Measurements from ENCODE around the gene MAP2K5. TPM values are rescaled to one million over a fixed set of nuclear protein-coding genes. Genes with fewer than 3 reads are reported as not detected.

The MAP2K5 gene
- total and polyA plus RNA-seq, 8 donors, result 1.8 to 94.6 (median 11.1) TPM

- Histone ChIP-seq H3K27ac (no peak overlapping the region), H3K27me3 (peaks cover 0 to 30% (median 0%) of the 10 kb centered on the region in 3 donors), H3K9me3 (no peaks in the 10 kb centered on the region), H3K4me1 (no peaks in the 10 kb centered on the region), H3K4me3 (no peak overlapping the region), H3K36me3 (peaks cover 3 to 49% (median 25%) of the 10 kb centered on the region in 4 donors)
- TF ChIP-seq EP300 (IDR thresholded peaks at IDR 0.05) (no peak), POLR2A (IDR thresholded peaks at IDR 0.05) (no peak), POLR2AphosphoS5 (IDR thresholded peaks at IDR 0.05) (no peak)
- TF ChIP-seq, protein P1, sequence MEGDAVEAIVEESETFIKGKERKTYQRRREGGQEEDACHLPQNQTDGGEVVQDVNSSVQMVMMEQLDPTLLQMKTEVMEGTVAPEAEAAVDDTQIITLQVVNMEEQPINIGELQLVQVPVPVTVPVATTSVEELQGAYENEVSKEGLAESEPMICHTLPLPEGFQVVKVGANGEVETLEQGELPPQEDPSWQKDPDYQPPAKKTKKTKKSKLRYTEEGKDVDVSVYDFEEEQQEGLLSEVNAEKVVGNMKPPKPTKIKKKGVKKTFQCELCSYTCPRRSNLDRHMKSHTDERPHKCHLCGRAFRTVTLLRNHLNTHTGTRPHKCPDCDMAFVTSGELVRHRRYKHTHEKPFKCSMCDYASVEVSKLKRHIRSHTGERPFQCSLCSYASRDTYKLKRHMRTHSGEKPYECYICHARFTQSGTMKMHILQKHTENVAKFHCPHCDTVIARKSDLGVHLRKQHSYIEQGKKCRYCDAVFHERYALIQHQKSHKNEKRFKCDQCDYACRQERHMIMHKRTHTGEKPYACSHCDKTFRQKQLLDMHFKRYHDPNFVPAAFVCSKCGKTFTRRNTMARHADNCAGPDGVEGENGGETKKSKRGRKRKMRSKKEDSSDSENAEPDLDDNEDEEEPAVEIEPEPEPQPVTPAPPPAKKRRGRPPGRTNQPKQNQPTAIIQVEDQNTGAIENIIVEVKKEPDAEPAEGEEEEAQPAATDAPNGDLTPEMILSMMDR (IDR thresholded peaks at IDR 0.05), result no peak
- intact Hi-C loops (cut with DNase I; ENCODE audit: low total_unique reads), result no loop called here
- 87 to 95% (median 93%) methylated on average over 7 of the region's 7 CpGs for WGBS, 5 donors
- DNase-seq, result no peak
Observed at GRCh38 chr15:67808821-67809220, 266.3 kb downstream of the MAP2K5 start.

DNA sequence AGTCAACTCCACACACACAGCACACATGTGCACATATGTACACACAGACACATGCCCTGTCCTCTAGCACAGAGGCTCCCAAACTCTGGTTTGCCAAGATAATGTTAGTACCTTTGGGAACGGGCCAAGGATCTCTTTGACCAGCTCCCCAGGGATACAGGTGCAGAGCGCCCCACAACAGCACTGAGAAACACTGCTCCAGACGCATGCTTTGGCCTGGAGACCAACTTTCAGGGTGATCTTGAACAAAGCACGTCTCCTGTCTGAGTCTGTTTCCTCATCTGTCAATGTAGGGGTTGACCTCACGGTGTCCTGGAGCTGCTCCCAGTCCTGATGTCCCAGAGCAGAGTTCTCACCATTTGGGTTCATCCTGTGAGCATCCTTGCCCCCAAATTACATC, 266.9 kb downstream of the MAP2K5 start:
- intact Hi-C loops (cut with DNase I; ENCODE audit: low total_unique reads), result no loop called here
- peaks cover 3 to 43% (median 25%) of the 10 kb centered on the region in 4 donors for H3K36me3 ChIP-seq
- no peak overlapping the region for H3K4me3 ChIP-seq
- no peaks in the 10 kb centered on the region for H3K9me3 ChIP-seq
- DNase-seq, result no peak
- no peaks in the 10 kb centered on the region for H3K4me1 ChIP-seq
- WGBS, 5 donors, result 87 to 97% (median 93%) methylated on average over 5 of the region's 5 CpGs
- no peak overlapping the region for H3K27ac ChIP-seq
- H3K27me3 ChIP-seq, result peaks cover 0 to 30% (median 0%) of the 10 kb centered on the region in 3 donors
- TF ChIP-seq EP300 (IDR thresholded peaks at IDR 0.05) (no peak), POLR2A (IDR thresholded peaks at IDR 0.05) (no peak), POLR2AphosphoS5 (IDR thresholded peaks at IDR 0.05) (no peak)
- TF ChIP-seq, protein P1 (IDR thresholded peaks at IDR 0.05), result no peak

DNA sequence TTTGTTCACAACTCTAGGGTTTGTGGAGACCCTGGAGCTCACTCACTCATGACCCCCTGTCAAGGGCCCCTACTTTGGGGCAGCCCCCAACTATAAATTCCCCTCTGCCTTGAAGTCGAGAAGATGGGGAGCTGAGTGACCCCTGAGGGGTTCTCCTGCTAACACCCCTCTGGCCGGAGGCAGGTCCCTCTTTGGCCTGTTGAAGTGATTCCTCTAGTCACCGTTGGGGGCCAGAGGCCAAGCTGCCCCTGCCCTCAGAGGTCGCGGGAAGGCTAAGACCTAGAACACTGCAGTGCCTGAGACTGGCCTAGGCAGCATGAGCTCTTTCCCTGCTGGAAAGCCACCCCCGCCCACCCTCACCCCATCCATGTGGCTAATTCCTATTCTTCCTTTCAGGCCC, 267.4 kb downstream of the MAP2K5 start:
- Histone ChIP-seq H3K27me3 (peaks cover 0 to 30% (median 0%) of the 10 kb centered on the region in 3 donors), H3K4me3 (no peak overlapping the region), H3K9me3 (peaks cover 0 to 2% (median 1%) of the 10 kb centered on the region in 4 donors), H3K36me3 (peaks cover 3 to 43% (median 25%) of the 10 kb centered on the region in 4 donors), H3K4me1 (no peaks in the 10 kb centered on the region), H3K27ac (no peak overlapping the region)
- DNase-seq, result no peak
- intact Hi-C loops (cut with DNase I; ENCODE audit: low total_unique reads), result no loop called here
- WGBS, 5 donors, result 83 to 98% (median 89%) methylated on average over 5 to 6 of the region's 6 CpGs
- TF ChIP-seq EP300 (IDR thresholded peaks at IDR 0.05) (no peak), POLR2A (IDR thresholded peaks at IDR 0.05) (no peak), POLR2AphosphoS5 (IDR thresholded peaks at IDR 0.05) (no peak)
- TF ChIP-seq, protein P1 (IDR thresholded peaks at IDR 0.05), result no peak

DNA sequence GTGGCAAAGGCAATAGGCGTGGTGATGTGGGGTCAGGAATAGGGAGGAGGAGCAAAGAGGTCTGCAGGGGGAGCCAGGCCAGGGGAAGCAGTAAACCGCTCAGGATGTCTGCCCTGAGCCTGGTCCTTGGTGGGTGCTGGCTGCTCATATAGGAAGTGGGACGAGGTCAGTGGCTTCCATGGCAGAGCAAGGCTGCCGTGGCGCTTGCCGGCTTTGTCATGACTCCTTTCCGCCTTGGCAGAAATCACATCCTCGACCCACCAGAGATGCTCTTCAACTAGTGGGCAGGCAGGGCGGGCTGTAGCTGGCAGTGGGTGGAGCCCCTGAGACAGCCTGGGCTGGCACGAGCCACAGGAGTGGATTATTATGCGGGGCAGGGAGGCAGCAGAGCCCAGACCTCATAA, 269.7 kb downstream of the MAP2K5 start:
- Histone ChIP-seq H3K36me3 (peaks cover 3 to 38% (median 14%) of the 10 kb centered on the region in 4 donors), H3K9me3 (peaks cover 0 to 15% (median 13%) of the 10 kb centered on the region in 4 donors), H3K4me1 (no peaks in the 10 kb centered on the region), H3K4me3 (no peak overlapping the region), H3K27ac (no peak overlapping the region), H3K27me3 (peaks cover 0 to 37% (median 0%) of the 10 kb centered on the region in 3 donors)
- TF ChIP-seq EP300 (IDR thresholded peaks at IDR 0.05) (no peak), POLR2A (IDR thresholded peaks at IDR 0.05) (no peak)
- intact Hi-C loops (cut with DNase I; ENCODE audit: low total_unique reads), result no loop called here
- 62 to 73% (median 65%) methylated on average over 9 to 11 of the region's 11 CpGs for WGBS, 5 donors
- DNase-seq, result no peak

GRCh38 chr15:67813104-67813634, 270.7 kb downstream of the MAP2K5 start:
- no peaks in the 10 kb centered on the region for H3K4me1 ChIP-seq
- TF ChIP-seq, protein P1 (IDR thresholded peaks at IDR 0.05), result no peak
- no peak for TF ChIP-seq EP300 (IDR thresholded peaks at IDR 0.05)
- no peak for TF ChIP-seq POLR2A (IDR thresholded peaks at IDR 0.05)
- no peak for TF ChIP-seq POLR2AphosphoS5 (IDR thresholded peaks at IDR 0.05)
- H3K4me3 ChIP-seq, result no peak overlapping the region
- H3K36me3 ChIP-seq, result peaks cover under 1 to 30% (median 4%) of the 10 kb centered on the region in 4 donors
- WGBS, 5 donors, result 57 to 82% (median 71%) methylated on average over 3 of the region's 3 CpGs
- intact Hi-C loops (cut with DNase I; ENCODE audit: low total_unique reads), result no loop called here
- peaks cover 0 to 46% (median 4%) of the 10 kb centered on the region in 3 donors for H3K27me3 ChIP-seq
- peaks cover 0 to 15% (median 13%) of the 10 kb centered on the region in 4 donors for H3K9me3 ChIP-seq
- no peak overlapping the region for H3K27ac ChIP-seq
- no peak for DNase-seq
